ENCODE results near the gene PCDH9. TPM values are rescaled to one million over a fixed set of nuclear protein-coding genes. Genes with fewer than 3 reads are reported as not detected.
A peak's percentile ranks its signal among the peaks of the same experiment; 100 is the strongest.

PCDH9 gene
- total and polyA plus RNA-seq, 12 donors, result 2.9 to 32.0 (median 15.4) TPM

DNA sequence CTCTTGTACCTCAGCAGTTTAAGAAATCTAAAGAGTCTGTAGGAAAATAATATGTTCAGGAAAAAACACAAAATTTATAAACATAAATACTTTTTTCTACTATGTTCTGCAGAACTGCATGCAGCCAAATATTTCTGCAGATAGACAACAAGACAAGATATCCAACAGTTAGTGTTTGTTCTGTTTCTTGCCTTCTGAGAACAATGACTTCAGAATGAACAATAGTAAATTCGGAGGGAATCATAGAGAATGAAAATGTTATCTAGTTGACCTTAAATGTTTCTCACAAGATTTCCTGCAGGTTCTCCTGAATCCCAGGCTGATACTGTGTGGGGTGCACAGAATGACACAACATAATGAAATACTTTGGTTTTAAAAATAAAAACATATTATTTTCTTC, 180.4 kb downstream of the PCDH9 start:
- DNase-seq (no peak), ATAC-seq (no peak)
- Histone ChIP-seq H3K4me1 (peaks cover 0 to 20% (median 4%) of the 10 kb centered on the region in 9 donors), H3K4me3 (no peak overlapping the region), H3K36me3 (no peaks in the 10 kb centered on the region), H3K9me3 (no peaks in the 10 kb centered on the region), H3K27me3 (no peaks in the 10 kb centered on the region), H3K27ac (no peak overlapping the region)
- TF ChIP-seq CTCF (IDR thresholded peaks at IDR 0.05), result no peak
- intact Hi-C loops (cut with DNase I), result no loop called here
- WGBS, 2 donors, result 63 to 64% methylated on average over 1 of the region's 1 CpG

GRCh38 chr13:67048821-67049150, 181.3 kb downstream of the PCDH9 start:
- DNase-seq (peak in 1 of 2 donors; percentile 3), ATAC-seq (peak in 6 of 8 donors; percentile 29 to 62 (median 47))
- intact Hi-C loops (cut with DNase I), result no loop called here
- H3K4me3 ChIP-seq, result no peak overlapping the region
- peak overlapping the region in 4 of 10 donors; percentile 18 to 37 (median 32) for H3K27ac ChIP-seq
- H3K27me3 ChIP-seq, result no peaks in the 10 kb centered on the region
- no peak for TF ChIP-seq CTCF (IDR thresholded peaks at IDR 0.05)
- H3K4me1 ChIP-seq, result peaks cover 0 to 20% (median 4%) of the 10 kb centered on the region in 9 donors
- WGBS, 2 donors, result 74 to 75% methylated on average over 2 of the region's 2 CpGs
- H3K36me3 ChIP-seq, result no peaks in the 10 kb centered on the region
- no peaks in the 10 kb centered on the region for H3K9me3 ChIP-seq

DNA sequence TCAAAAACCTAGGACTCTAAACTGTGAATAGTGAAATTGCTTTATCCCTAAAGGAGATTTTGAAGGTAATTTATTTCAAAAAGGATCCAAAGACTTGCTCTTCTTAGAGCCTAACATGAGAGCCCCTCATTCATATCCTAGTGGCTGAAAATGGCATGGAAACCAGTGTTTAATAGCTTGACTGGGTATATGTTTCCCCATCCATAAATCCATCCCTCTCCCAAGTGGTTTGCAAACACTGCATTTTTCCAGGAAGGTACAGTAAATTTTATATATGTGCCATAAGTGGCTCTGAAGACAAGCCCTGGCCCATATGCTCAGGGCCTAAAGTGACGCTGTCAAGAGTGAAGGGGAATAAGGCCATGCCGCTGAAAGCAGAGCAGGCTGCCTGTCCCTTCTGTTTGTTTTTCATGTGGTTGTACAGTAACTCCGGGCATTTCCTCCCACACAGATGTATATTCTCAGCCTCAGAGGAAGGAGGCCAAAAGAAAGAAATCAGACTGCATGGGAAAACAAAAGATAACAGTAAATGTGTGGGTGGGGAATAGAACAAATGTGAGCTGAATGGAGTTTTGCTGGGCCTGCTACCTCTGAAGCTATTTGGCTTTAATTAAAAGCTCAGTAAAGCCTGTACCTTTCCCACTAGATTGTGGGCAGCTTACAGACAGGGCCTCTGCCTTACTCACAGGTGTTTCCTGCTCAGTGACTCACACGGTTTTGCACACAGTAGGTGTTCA, 181.9 kb downstream of the PCDH9 start:
- 39 to 46% methylated on average over 4 of the region's 4 CpGs for WGBS, 2 donors
- no peaks in the 10 kb centered on the region for H3K9me3 ChIP-seq
- no peak overlapping the region for H3K4me3 ChIP-seq
- no peaks in the 10 kb centered on the region for H3K27me3 ChIP-seq
- peaks cover 0 to 20% (median 4%) of the 10 kb centered on the region in 9 donors for H3K4me1 ChIP-seq
- DNase-seq, result no peak
- peak overlapping the region in 4 of 10 donors; percentile 18 to 37 (median 32) for H3K27ac ChIP-seq
- peak in 5 of 8 donors; percentile 42 to 68 (median 54) for ATAC-seq
- no peaks in the 10 kb centered on the region for H3K36me3 ChIP-seq
- no peak for TF ChIP-seq CTCF (IDR thresholded peaks at IDR 0.05)
- intact Hi-C loops (cut with DNase I), result no loop called here

GRCh38 chr13:67045357-67045756, 184.8 kb downstream of the PCDH9 start:
- intact Hi-C loops (cut with DNase I), result no loop called here
- Histone ChIP-seq H3K27ac (no peak overlapping the region), H3K27me3 (no peaks in the 10 kb centered on the region), H3K9me3 (no peaks in the 10 kb centered on the region), H3K36me3 (no peaks in the 10 kb centered on the region), H3K4me1 (peaks cover 0 to 20% (median 4%) of the 10 kb centered on the region in 9 donors), H3K4me3 (no peak overlapping the region)
- 88 to 94% methylated on average over 1 of the region's 1 CpG for WGBS, 2 donors
- ATAC-seq (no peak), DNase-seq (no peak)
- no peak for TF ChIP-seq CTCF (IDR thresholded peaks at IDR 0.05)
